Measurements from ENCODE around the gene MMP28.

MMP28 gene

GRCh38 chr17:35717475-35717874 lies 78.0 kb downstream of the MMP28 start:
- no peak for DNase-seq

- DNase-seq, result no peak
Measured at GRCh38 chr17:35716897-35717465, 78.5 kb downstream of the MMP28 start.

- no peak for DNase-seq
Measured at GRCh38 chr17:35716173-35716572, 79.3 kb downstream of the MMP28 start.
